H1 (cell line): ENCODE measurements around the gene ACTG1. TPM values are rescaled to one million over a fixed set of nuclear protein-coding genes. Genes with fewer than 3 reads are reported as not detected.

ENCODE experiments used
- CTCF ChIA-PET: fragments of 300-600 bp; sonication (Branson Sonifier 250); formaldehyde crosslinking; loops from one replicate; lab custom pipeline; 2021; ENCODE audit not compliant: partially characterized antibody; lab: Charles Lee
- POLR2A ChIA-PET: fragments of 300-600 bp; sonication (Branson Sonifier 250); formaldehyde crosslinking; loops from one replicate; lab custom pipeline; 2021; ENCODE audit warnings: inconsistent platforms; ENCODE audit not compliant: partially characterized antibody; lab: Charles Lee
- DNase-seq, 2 experiments: peaks; one replicate each; pipeline versions ENCODE4 v3.0.0 to v3.0.0-alpha.2; 2010 to 2022; ENCODE audit warnings: low spot score in 2 of 2, low read depth in 1 of 2, mixed read lengths in 1 of 2
- FAIRE-seq: peaks from 2 replicates; lab custom pipeline; 2011; peaks lifted over from hg19 to GRCh38; lab: Jason Lieb, UNC
- H2AFZ ChIP-seq: 2 replicates; pipeline ENCODE4 v1.8.1; 2012; ENCODE audit warnings: low read length, inconsistent platforms
- H2AK5ac ChIP-seq: 2 replicates; pipeline ENCODE4 v1.6.1; 2013; ENCODE audit warnings: low read depth, low read length
- H2BK120ac ChIP-seq: replicated peaks from 2 replicates; pipeline ENCODE3; 2013; ENCODE audit warnings: low read depth, low read length, inconsistent platforms
- H2BK12ac ChIP-seq: 2 replicates; pipeline ENCODE4 v1.6.1; 2013; ENCODE audit warnings: low read depth, low read length
- H2BK15ac ChIP-seq: 2 replicates; pipeline ENCODE4 v1.6.1; 2013; ENCODE audit warnings: low read length
- H2BK20ac ChIP-seq: 2 replicates; pipeline ENCODE4 v1.6.1; 2013; ENCODE audit warnings: low read length
- H2BK5ac ChIP-seq: 2 replicates; pipeline ENCODE4 v1.6.1; 2013; ENCODE audit warnings: low read depth, low read length
- H3K14ac ChIP-seq: 2 replicates; pipeline ENCODE4 v1.6.1; 2013; ENCODE audit warnings: inconsistent platforms; ENCODE audit not compliant: insufficient read length
- H3K18ac ChIP-seq: 2 replicates; pipeline ENCODE4 v1.6.1; 2013; ENCODE audit warnings: low read length; ENCODE audit errors: extremely low read depth
- H3K23ac ChIP-seq: 2 replicates; pipeline ENCODE4 v1.6.1; 2013; ENCODE audit warnings: inconsistent platforms; ENCODE audit not compliant: insufficient read length
- H3K23me2 ChIP-seq: 2 replicates; pipeline ENCODE4 v1.6.1; 2013; ENCODE audit warnings: low read depth, low read length
- H3K27ac ChIP-seq: 2 replicates; pipeline ENCODE4 v1.6.1; 2011; ENCODE audit warnings: low read depth, low read length, inconsistent platforms
- H3K27me3 ChIP-seq, 4 experiments: replicated peaks in 1 of 4; 1 replicate in 1 of 4; 2 replicates in 3 of 4; pipeline versions ENCODE4 v1.6.1 to v1.8.1; 2011 to 2013; ENCODE audit warnings: low read length in 3 of 4, mild to moderate bottlenecking in 3 of 4, inconsistent platforms in 2 of 4, mixed read lengths in 2 of 4, moderate library complexity in 1 of 4; ENCODE audit not compliant: control insufficient read depth in 3 of 4, insufficient read depth in 3 of 4; ENCODE audit errors: extremely low read depth in 1 of 4
- H3K36me3 ChIP-seq, 4 experiments: 2 replicates each; pipeline versions ENCODE4 v1.6.1 to v1.8.1; 2011 to 2013; ENCODE audit warnings: mild to moderate bottlenecking in 4 of 4, low read length in 3 of 4, moderate library complexity in 2 of 4, control low read depth in 1 of 4, inconsistent platforms in 1 of 4; ENCODE audit not compliant: insufficient read depth in 4 of 4, control insufficient read depth in 2 of 4
- H3K4ac ChIP-seq: replicated peaks from 2 replicates; pipeline ENCODE3; 2013; ENCODE audit warnings: low read length, low read depth, mixed read lengths, inconsistent platforms; ENCODE audit not compliant: insufficient read length
- H3K4me1 ChIP-seq, 4 experiments: replicated peaks in 1 of 4; 1 replicate in 1 of 4; 2 replicates in 3 of 4; pipeline versions ENCODE4 v1.6.1 to v1.8.1; 2011 to 2013; ENCODE audit warnings: low read length in 3 of 4, inconsistent platforms in 2 of 4, mixed read lengths in 1 of 4; ENCODE audit not compliant: insufficient read depth in 4 of 4, control insufficient read depth in 3 of 4
- H3K4me2 ChIP-seq, 2 experiments: 2 replicates each; pipeline versions ENCODE4 v1.6.1 to v1.8.1; 2011 to 2013; ENCODE audit warnings: low read depth in 2 of 2, low read length in 2 of 2, control low read depth in 1 of 2, inconsistent platforms in 1 of 2, mild to moderate bottlenecking in 1 of 2; ENCODE audit not compliant: insufficient read depth in 1 of 2
- H3K4me3 ChIP-seq, 4 experiments: fragments of 200-600, 300-600 bp in 1 of 4; sonication (generic), shearing (Covaris generic), sonication (Bioruptor Twin) in 1 of 4; 2 replicates each; pipeline versions ENCODE4 v1.5.1 to v1.8.1; 2011 to 2016; ENCODE audit warnings: low read length in 4 of 4, low read depth in 3 of 4, control low read depth in 2 of 4, inconsistent platforms in 2 of 4, mild to moderate bottlenecking in 2 of 4, mixed read lengths in 1 of 4, moderate library complexity in 1 of 4; ENCODE audit not compliant: insufficient read depth in 2 of 4; ENCODE audit errors: extremely low read depth in 1 of 4
- H3K56ac ChIP-seq: replicated peaks from 2 replicates; pipeline ENCODE3; 2013; ENCODE audit warnings: low read depth, mild to moderate bottlenecking, mixed read lengths, low read length, inconsistent platforms; ENCODE audit not compliant: insufficient read length
- H3K79me1 ChIP-seq: 2 replicates; pipeline ENCODE4 v1.6.1; 2013; ENCODE audit warnings: low read depth, low read length, control low read depth
- H3K79me2 ChIP-seq, 2 experiments: 2 replicates each; pipeline versions ENCODE4 v1.6.1 to v1.8.1; 2012 to 2013; ENCODE audit warnings: low read length in 2 of 2, mild to moderate bottlenecking in 2 of 2, inconsistent platforms in 1 of 2; ENCODE audit not compliant: insufficient read depth in 2 of 2, control insufficient read depth in 1 of 2
- H3K9ac ChIP-seq, 4 experiments: replicated peaks in 1 of 4; 1 replicate in 1 of 4; 2 replicates in 3 of 4; pipeline versions ENCODE4 v1.6.1 to v1.8.1; 2011 to 2013; ENCODE audit warnings: low read depth in 3 of 4, low read length in 3 of 4, control low read depth in 2 of 4, mild to moderate bottlenecking in 2 of 4, moderate library complexity in 2 of 4, inconsistent platforms in 1 of 4; ENCODE audit errors: extremely low read depth in 1 of 4
- H3K9me3 ChIP-seq, 2 experiments: 2 replicates each; pipeline versions ENCODE4 v1.6.1 to v1.8.1; 2012 to 2013; ENCODE audit warnings: mild to moderate bottlenecking in 2 of 2, moderate library complexity in 2 of 2, control low read depth in 1 of 2, inconsistent platforms in 1 of 2, low read depth in 1 of 2, low read length in 1 of 2, mixed read lengths in 1 of 2; ENCODE audit not compliant: insufficient read depth in 2 of 2
- H4K20me1 ChIP-seq, 2 experiments: replicated peaks in 1 of 2; 2 replicates each; pipeline versions ENCODE3 to v1.8.1; 2011 to 2013; ENCODE audit warnings: inconsistent platforms in 2 of 2, low read length in 2 of 2, mild to moderate bottlenecking in 1 of 2; ENCODE audit not compliant: insufficient read depth in 2 of 2, control insufficient read depth in 1 of 2
- H4K5ac ChIP-seq: 2 replicates; pipeline ENCODE4 v1.6.1; 2013; ENCODE audit warnings: low read length, low read depth, mixed read lengths, inconsistent platforms; ENCODE audit not compliant: insufficient read length
- H4K8ac ChIP-seq: 2 replicates; pipeline ENCODE4 v1.8.0; 2013; ENCODE audit warnings: mild to moderate bottlenecking, moderate library complexity, low read length, inconsistent platforms; ENCODE audit not compliant: insufficient read depth; ENCODE audit errors: extremely low read depth
- H4K91ac ChIP-seq: replicated peaks from 2 replicates; pipeline ENCODE3; 2013; ENCODE audit warnings: low read length, mixed read lengths, inconsistent platforms; ENCODE audit not compliant: insufficient read length
- ATF3 ChIP-seq: IDR thresholded peaks from 2 replicates; pipeline ENCODE4 v1.6.1; 2011; ENCODE audit warnings: low read depth, mild to moderate bottlenecking, low read length; ENCODE audit not compliant: insufficient read depth
- CHD1 ChIP-seq: IDR thresholded peaks from 2 replicates; pipeline ENCODE4 v1.6.1; 2012; ENCODE audit warnings: low read depth, low read length, improper control_type of control experiment
- EGR1 ChIP-seq: IDR thresholded peaks from 2 replicates; pipeline ENCODE4 v1.6.1; 2011; ENCODE audit warnings: low read depth, low read length, borderline replicate concordance
- PHF8 ChIP-seq: fragments of 200-600 bp; sonication (generic); conservative IDR thresholded peaks from 2 replicates; pipeline ENCODE4 v1.7.1; 2012; ENCODE audit warnings: low read depth, mild to moderate bottlenecking, inconsistent platforms, low read length, moderate library complexity
- POU5F1 ChIP-seq: IDR thresholded peaks from 2 replicates; pipeline ENCODE4 v1.6.1; 2011; ENCODE audit warnings: low read depth, mild to moderate bottlenecking, low read length, moderate library complexity
- RAD21 ChIP-seq, 2 experiments: IDR thresholded peaks in 1 of 2; conservative IDR thresholded peaks in 1 of 2; 2 replicates each; pipeline ENCODE4 v1.6.1; 2011; ENCODE audit warnings: low read depth in 2 of 2, low read length in 2 of 2, improper control_type of control experiment in 1 of 2, inconsistent platforms in 1 of 2, mild to moderate bottlenecking in 1 of 2, moderate library complexity in 1 of 2
- SIN3A ChIP-seq, 2 experiments: IDR thresholded peaks in 1 of 2; conservative IDR thresholded peaks in 1 of 2; 2 replicates each; pipeline ENCODE4 v1.6.1; 2011 to 2012; ENCODE audit warnings: low read length in 2 of 2, improper control_type of control experiment in 1 of 2, low read depth in 1 of 2, mild to moderate bottlenecking in 1 of 2
- SP2 ChIP-seq: IDR thresholded peaks from 2 replicates; pipeline ENCODE4 v1.6.1; 2012; ENCODE audit warnings: mild to moderate bottlenecking, low read length, inconsistent platforms
- TAF1 ChIP-seq: IDR thresholded peaks from 2 replicates; pipeline ENCODE4 v1.6.1; 2011; ENCODE audit warnings: mild to moderate bottlenecking, low read depth, low read length
- USF2 ChIP-seq: IDR thresholded peaks from 2 replicates; pipeline ENCODE4 v1.6.1; 2011; ENCODE audit warnings: low read length, improper control_type of control experiment
- YY1 ChIP-seq: IDR thresholded peaks from 2 replicates; pipeline ENCODE4 v1.6.1; 2011; ENCODE audit warnings: low read depth, mild to moderate bottlenecking, low read length
- WGBS, 2 experiments: shearing (Covaris generic) in 1 of 2; methylation state at CpG; one replicate each; pipeline versions ENCODE4 v1.1.6 to v1.1.7; 2013 to 2015; ENCODE audit warnings: low lambda C conversion rate in 2 of 2, mixed read lengths in 2 of 2, inconsistent platforms in 1 of 2, low coverage in 1 of 2, missing lambda C conversion rate in 1 of 2; ENCODE audit not compliant: insufficient replicate concordance in 2 of 2, insufficient coverage in 1 of 2, insufficient read length in 1 of 2; ENCODE audit errors: extremely low coverage in 1 of 2, missing lambda C conversion rate in 1 of 2; 5-methylcytosine and 5-hydroxymethylcytosine counted together
- polyA plus RNA-seq, 7 experiments: library from polyadenylated mRNA; depleted of rRNA in 3 of 7; stranded (reverse) in 5 of 7; unstranded in 2 of 7; fragments of >200 nt in 5 of 7; fragments of 200-250 nt in 2 of 7; gene quantifications; 1 replicate in 5 of 7; 2 replicates in 1 of 7; 4 replicates in 1 of 7; pipeline versions ENCODE4 v1.2.1 to v1.2.3, GENCODE V29; 2011 to 2013; ENCODE audit warnings: missing spikeins in 2 of 7, mixed read lengths in 2 of 7
- total RNA-seq: library from RNA; stranded (reverse); fragmentation: NEBNext Ultra II Directional; extraction: Animal tissue kit (Norgen Biotek cat#: 25700); gene quantifications from 2 replicates; pipeline ENCODE4 v1.2.1, GENCODE V29; 2021

ACTG1 gene
- total and polyA plus RNA-seq, 2 of the 8 experiments (the other 6 are each of a cell fraction or from before 2014, with no cell fraction given) = 3,535 to 5,010 TPM

DNA sequence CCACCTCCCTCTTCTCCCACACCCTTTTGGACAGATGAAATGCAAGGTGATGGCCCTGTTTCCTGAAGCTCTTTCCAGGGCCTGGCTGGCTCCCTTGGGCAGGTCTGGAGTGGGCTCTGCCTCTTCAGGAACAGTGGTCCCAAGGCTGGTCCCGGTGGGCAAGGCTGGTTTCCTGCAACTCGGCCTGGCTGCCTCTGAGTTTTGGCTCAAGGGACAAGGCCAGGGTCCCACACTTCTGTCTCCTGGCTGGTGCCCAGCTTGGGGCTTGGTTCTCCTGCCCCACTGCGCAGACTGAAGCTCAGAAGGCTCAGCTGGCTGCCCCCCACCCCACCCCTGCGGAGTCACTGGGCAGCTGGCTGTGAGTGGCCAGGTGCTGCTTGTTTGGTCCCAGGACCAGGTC lies 3.8 kb upstream of the ACTG1 start:
- WGBS, 2 experiments = 93% methylated on average over 4 of the region's 4 CpGs; no CpG with 5 or more reads in 1 of the 2 experiments
- peaks cover 0 to 33% (median 22%) of the 10 kb centered on the region in 4 experiments; a peak in 5 of 7 replicates for H3K27me3 ChIP-seq
- POLR2A ChIA-PET = interaction anchor here (1.2 to 30.5 kb wide), 6 partner anchors 9 to 206 kb away, joined by 4 to 1004 read pairs (median 8); partner anchors contain the start of genes ACTG1 and FSCN2
- no peak overlapping the region for H2BK120ac ChIP-seq
- peak overlapping the region; percentile 75 to 85; a peak in 1 of 4 replicates for H3K4me2 ChIP-seq
- H4K91ac ChIP-seq = no peak overlapping the region
- no peak overlapping the region for H3K23ac ChIP-seq
- DNase-seq (no peak), FAIRE-seq (no peak)
- no peak overlapping the region for H2BK15ac ChIP-seq
- H3K4me1 ChIP-seq = peaks cover 0 to 46% (median 25%) of the 10 kb centered on the region in 4 experiments; a peak in 6 of 7 replicates
- H3K14ac ChIP-seq = no peak overlapping the region
- no peak overlapping the region for H2BK20ac ChIP-seq
- 0 out of 8 replicates have a peak overlapping the region, but pooled peaks of 1 of the 4 experiments have one; percentile 73 for H3K4me3 ChIP-seq
- H3K9me3 ChIP-seq = no peaks in the 10 kb centered on the region
- H3K79me1 ChIP-seq = peaks cover 5% of the 10 kb centered on the region; the same call in 1 of the 2 replicates
- no peak overlapping the region for H3K9ac ChIP-seq
- H2AK5ac ChIP-seq = 0 out of 2 replicates have a peak overlapping the region, but pooled peaks have one; percentile 65
- no peak overlapping the region for H4K8ac ChIP-seq
- peaks cover 3 to 7% (median 5%) of the 10 kb centered on the region in 4 experiments; a peak in 6 of 8 replicates for H3K36me3 ChIP-seq
- no peak overlapping the region for H4K5ac ChIP-seq
- peaks cover 7 to 15% of the 10 kb centered on the region in 2 experiments for H4K20me1 ChIP-seq
- no peak overlapping the region for H2AFZ ChIP-seq
- peaks cover 10 to 24% of the 10 kb centered on the region in 2 experiments for H3K79me2 ChIP-seq
- CTCF ChIA-PET = interaction anchor here (0.6 to 5.2 kb wide), 5 partner anchors 9 to 214 kb away, joined by 3 to 33 read pairs (median 3); partner anchors contain the start of gene FSCN2
- no peak overlapping the region for H3K56ac ChIP-seq
- H2BK12ac ChIP-seq = no peak overlapping the region
- H3K23me2 ChIP-seq = peaks cover 26% of the 10 kb centered on the region
- no peak overlapping the region for H3K27ac ChIP-seq
- H2BK5ac ChIP-seq = no peak overlapping the region
- no peak overlapping the region for H3K18ac ChIP-seq
- H3K4ac ChIP-seq = no peak overlapping the region
- TF ChIP-seq SIN3A (conservative IDR thresholded peaks at IDR 0.05 in 1 of 2, IDR thresholded peaks at IDR 0.05 in 1 of 2; ENCODE audit: low read depth in 1 of 2, low read length in 2 of 2) (no peak), ATF3 (no peak), EGR1 (no peak), TAF1 (no peak), RAD21 (IDR thresholded peaks at IDR 0.05 in 1 of 2, conservative IDR thresholded peaks at IDR 0.05 in 1 of 2; ENCODE audit: low read depth in 2 of 2, low read length in 2 of 2) (no peak), POU5F1 (no peak), SP2 (no peak), YY1 (no peak), CHD1 (no peak), PHF8 (no peak), USF2 (no peak)
